ENCODE measurements around the gene FGA. TPM values are rescaled to one million over a fixed set of nuclear protein-coding genes. Genes with fewer than 3 reads are reported as not detected.

The FGA gene
- total and polyA plus RNA-seq, 9 of the 15 experiments (the other 6 are each of a cell fraction or from before 2014, with no cell fraction given): 0.04 to 2.5 (median 0.07) TPM; not detected in 5

DNA sequence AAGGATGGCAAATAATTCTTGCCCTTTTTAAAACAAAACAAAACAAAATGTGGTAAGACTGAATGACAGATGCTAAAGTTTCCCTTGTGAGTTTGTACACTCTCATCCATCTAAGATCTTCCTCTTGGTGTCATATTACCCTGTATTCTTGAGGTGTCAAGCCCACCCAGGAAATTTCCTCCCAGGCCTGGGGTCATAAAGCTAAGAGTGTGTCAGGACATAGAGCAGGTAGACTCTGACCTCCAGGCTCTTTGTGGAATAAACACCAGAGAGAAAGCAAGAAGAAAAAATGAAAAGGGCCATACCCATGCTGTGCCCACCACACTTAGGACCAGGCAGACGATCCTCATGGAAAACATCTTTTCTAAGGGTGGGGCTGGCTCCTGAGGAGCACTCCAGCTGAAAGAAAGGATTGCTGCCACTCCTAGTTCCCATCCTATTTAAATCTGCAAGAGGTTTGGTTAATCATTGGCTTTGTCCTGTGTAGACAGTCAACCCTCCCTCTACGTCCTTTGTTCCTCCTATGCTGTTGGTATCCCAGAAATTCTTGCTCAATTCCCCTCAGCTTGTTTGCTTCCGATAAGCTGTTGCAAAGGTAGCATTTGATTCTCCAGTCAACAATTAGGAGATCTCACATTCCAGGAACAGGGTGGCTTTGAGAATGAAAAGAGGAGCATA, at the start of gene FGA (continued):
- no peak for TF ChIP-seq CBX2 (IDR thresholded peaks at IDR 0.05; ENCODE audit: insufficient read depth, low read length, poor library complexity, severe bottlenecking)
- no peak for TF ChIP-seq DDX20 (tag; IDR thresholded peaks at IDR 0.05; ENCODE audit: low read depth)
- no peak for TF ChIP-seq ZNF699 (CRISPR knock-in tag; IDR thresholded peaks at IDR 0.05; ENCODE audit: insufficient replicate concordance)
- TF ChIP-seq, protein P1, sequence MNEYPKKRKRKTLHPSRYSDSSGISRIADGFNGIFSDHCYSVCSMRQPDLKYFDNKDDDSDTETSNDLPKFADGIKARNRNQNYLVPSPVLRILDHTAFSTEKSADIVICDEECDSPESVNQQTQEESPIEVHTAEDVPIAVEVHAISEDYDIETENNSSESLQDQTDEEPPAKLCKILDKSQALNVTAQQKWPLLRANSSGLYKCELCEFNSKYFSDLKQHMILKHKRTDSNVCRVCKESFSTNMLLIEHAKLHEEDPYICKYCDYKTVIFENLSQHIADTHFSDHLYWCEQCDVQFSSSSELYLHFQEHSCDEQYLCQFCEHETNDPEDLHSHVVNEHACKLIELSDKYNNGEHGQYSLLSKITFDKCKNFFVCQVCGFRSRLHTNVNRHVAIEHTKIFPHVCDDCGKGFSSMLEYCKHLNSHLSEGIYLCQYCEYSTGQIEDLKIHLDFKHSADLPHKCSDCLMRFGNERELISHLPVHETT (CRISPR knock-in tag; conservative IDR thresholded peaks at IDR 0.05 in 1 of 2, IDR thresholded peaks at IDR 0.05 in 1 of 2): no peak

- H3K9me3 ChIP-seq (replicated peaks; ENCODE audit: control insufficient read depth, insufficient read depth, low read depth, low read length): no peaks in the 10 kb centered on the region
- no peaks in the 10 kb centered on the region for H3K27me3 ChIP-seq (ENCODE audit: control insufficient read depth in 2 of 2, insufficient read depth in 2 of 2, low read length in 2 of 2)
- ChIA-PET POLR2A (no interaction called here), CTCF (ENCODE audit: low intra/inter-chr PET ratio) (no interaction called here)
- FAIRE-seq (no peak), ATAC-seq (no peak), DNase-seq (ENCODE audit: extremely low read depth in 1 of 4, low spot score in 3 of 4) (no peak)
- H3K36me3 ChIP-seq (ENCODE audit: control insufficient read depth, insufficient read depth, low read length): no peaks in the 10 kb centered on the region
- H3K4me2 ChIP-seq (ENCODE audit: insufficient read depth, low read length): no peak overlapping the region
- intact Hi-C loops (cut with micrococcal nuclease): loop anchor here (10.0 kb wide), 1 partner anchor 291 kb away; no protein-coding TSS in a partner anchor
- no peaks in the 10 kb centered on the region for H3K4me1 ChIP-seq (replicated peaks in 1 of 2; ENCODE audit: control insufficient read depth in 2 of 2, insufficient read depth in 2 of 2, low read length in 2 of 2)
- no peak overlapping the region for H2AFZ ChIP-seq (ENCODE audit: low read depth, low read length)
- H4K20me1 ChIP-seq (replicated peaks; ENCODE audit: control insufficient read depth, insufficient read depth, low read length): no peaks in the 10 kb centered on the region
- no peaks in the 10 kb centered on the region for H3K79me2 ChIP-seq (ENCODE audit: control insufficient read depth, insufficient read depth, low read length)
- BruUV-seq (replicated peaks): no TSS peak
- H3K4me3 ChIP-seq: no peak overlapping the region
- in situ Hi-C loops (cut with MboI): no loop called here
- TF ChIP-seq SLC30A9 (CRISPR knock-in tag; IDR thresholded peaks at IDR 0.05): no peak
- no peak for TF ChIP-seq ARID2 (IDR thresholded peaks at IDR 0.05)
- TF ChIP-seq, protein P2, sequence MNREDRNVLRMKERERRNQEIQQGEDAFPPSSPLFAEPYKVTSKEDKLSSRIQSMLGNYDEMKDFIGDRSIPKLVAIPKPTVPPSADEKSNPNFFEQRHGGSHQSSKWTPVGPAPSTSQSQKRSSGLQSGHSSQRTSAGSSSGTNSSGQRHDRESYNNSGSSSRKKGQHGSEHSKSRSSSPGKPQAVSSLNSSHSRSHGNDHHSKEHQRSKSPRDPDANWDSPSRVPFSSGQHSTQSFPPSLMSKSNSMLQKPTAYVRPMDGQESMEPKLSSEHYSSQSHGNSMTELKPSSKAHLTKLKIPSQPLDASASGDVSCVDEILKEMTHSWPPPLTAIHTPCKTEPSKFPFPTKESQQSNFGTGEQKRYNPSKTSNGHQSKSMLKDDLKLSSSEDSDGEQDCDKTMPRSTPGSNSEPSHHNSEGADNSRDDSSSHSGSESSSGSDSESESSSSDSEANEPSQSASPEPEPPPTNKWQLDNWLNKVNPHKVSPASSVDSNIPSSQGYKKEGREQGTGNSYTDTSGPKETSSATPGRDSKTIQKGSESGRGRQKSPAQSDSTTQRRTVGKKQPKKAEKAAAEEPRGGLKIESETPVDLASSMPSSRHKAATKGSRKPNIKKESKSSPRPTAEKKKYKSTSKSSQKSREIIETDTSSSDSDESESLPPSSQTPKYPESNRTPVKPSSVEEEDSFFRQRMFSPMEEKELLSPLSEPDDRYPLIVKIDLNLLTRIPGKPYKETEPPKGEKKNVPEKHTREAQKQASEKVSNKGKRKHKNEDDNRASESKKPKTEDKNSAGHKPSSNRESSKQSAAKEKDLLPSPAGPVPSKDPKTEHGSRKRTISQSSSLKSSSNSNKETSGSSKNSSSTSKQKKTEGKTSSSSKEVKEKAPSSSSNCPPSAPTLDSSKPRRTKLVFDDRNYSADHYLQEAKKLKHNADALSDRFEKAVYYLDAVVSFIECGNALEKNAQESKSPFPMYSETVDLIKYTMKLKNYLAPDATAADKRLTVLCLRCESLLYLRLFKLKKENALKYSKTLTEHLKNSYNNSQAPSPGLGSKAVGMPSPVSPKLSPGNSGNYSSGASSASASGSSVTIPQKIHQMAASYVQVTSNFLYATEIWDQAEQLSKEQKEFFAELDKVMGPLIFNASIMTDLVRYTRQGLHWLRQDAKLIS (CRISPR knock-in tag; IDR thresholded peaks at IDR 0.05): no peak
- no peak for TF ChIP-seq POLR3A (IDR thresholded peaks at IDR 0.05; ENCODE audit: borderline replicate concordance, extremely low read depth, insufficient read depth, insufficient read length)
- TF ChIP-seq ZNF212 (CRISPR knock-in tag; IDR thresholded peaks at IDR 0.05): no peak
- no peak for TF ChIP-seq USF2 (CRISPR knock-in tag; IDR thresholded peaks at IDR 0.05)
- TF ChIP-seq, protein P3, sequence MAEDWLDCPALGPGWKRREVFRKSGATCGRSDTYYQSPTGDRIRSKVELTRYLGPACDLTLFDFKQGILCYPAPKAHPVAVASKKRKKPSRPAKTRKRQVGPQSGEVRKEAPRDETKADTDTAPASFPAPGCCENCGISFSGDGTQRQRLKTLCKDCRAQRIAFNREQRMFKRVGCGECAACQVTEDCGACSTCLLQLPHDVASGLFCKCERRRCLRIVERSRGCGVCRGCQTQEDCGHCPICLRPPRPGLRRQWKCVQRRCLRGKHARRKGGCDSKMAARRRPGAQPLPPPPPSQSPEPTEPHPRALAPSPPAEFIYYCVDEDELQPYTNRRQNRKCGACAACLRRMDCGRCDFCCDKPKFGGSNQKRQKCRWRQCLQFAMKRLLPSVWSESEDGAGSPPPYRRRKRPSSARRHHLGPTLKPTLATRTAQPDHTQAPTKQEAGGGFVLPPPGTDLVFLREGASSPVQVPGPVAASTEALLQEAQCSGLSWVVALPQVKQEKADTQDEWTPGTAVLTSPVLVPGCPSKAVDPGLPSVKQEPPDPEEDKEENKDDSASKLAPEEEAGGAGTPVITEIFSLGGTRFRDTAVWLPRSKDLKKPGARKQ (CRISPR knock-in tag; IDR thresholded peaks at IDR 0.05): no peak
- TF ChIP-seq ZNF224 (CRISPR knock-in tag; IDR thresholded peaks at IDR 0.05): no peak
- no peak overlapping the region for H3K9ac ChIP-seq (ENCODE audit: insufficient read depth in 1 of 2, low read depth in 2 of 2, low read length in 2 of 2)
- no peak overlapping the region for H3K27ac ChIP-seq (ENCODE audit: extremely low read depth, low read depth, low read length)
- H3K9me1 ChIP-seq (ENCODE audit: control insufficient read depth, insufficient read depth, low read length): no peaks in the 10 kb centered on the region
- 0% methylated on average over 3 of the region's 3 CpGs for whole genome bisulfite sequencing (ENCODE audit: insufficient coverage, low coverage, missing lambda C conversion rate)
Observed at GRCh38 chr4:154634058-154634457, 43.5 kb upstream of the FGA start.

Measured in K562 (cell line).